SK-N-SH (cell line): ENCODE data around the gene EFCAB8.

Experiments used
- CHD2 ChIP-seq: fragments of 150-350 bp; IDR thresholded peaks from 2 replicates; pipeline ENCODE4 v1.6.1; 2018; ENCODE audit warnings: low read length; ENCODE audit not compliant: partially characterized antibody
- EP300 ChIP-seq, 2 experiments: IDR thresholded peaks; 2 replicates each; pipeline versions ENCODE4 v1.4.0 to v1.6.1; 2012; ENCODE audit warnings: borderline replicate concordance in 1 of 2, low read depth in 1 of 2, low read length in 1 of 2
- TAF1 ChIP-seq: IDR thresholded peaks from 2 replicates; pipeline ENCODE4 v1.6.1; 2012; ENCODE audit warnings: low read depth, mild to moderate bottlenecking, low read length, moderate library complexity, borderline replicate concordance

DNA sequence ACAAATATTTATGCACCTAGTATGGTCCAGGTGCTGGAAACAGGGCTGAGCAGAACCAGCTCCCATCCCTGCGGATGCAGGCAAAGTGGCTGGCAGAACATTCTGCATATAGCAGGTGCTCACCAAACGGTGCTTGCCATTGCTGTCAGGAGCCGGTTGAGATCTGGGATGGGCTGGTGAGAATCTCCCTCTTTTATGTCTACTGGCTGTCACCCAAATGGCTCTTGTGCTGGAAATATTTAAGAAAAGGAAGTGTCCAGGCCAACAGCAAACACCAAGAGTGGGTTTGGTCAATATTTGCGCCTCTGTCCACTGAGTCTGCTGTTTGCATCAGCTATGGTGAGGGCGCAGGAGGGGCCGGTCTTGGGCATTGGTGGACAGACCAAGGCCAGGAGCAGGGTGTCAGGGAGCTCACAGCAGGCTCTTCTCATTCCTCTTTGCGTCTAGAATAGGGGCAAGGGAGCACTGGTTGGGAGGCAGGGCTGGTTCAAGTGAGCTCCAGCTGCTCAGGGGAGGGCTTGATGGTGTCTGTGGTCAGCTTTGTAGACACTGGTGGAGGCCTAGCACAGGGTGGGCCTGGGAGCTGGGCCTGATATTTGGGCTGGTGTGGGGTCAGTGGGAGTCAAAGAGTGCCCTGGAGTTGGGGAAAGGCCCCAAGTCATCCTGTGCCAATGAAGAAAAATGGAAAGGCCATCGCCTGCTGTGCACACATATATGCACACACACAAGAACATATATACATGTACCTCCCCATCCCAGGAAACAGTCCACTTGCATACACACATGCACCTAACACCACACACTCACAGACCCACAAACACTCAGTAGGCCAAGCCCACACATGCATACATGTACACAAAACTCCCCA, 147.4 kb downstream of the EFCAB8 start:
- TF ChIP-seq EP300 (IDR thresholded peaks at IDR 0.05; ENCODE audit: borderline replicate concordance in 1 of 2, low read depth in 1 of 2, low read length in 1 of 2), result no peak
- no peak for TF ChIP-seq TAF1
- no peak for TF ChIP-seq CHD2
